Ureter (tissue), 1 donor: ENCODE measurements around the gene FMN1. TPM values are rescaled to one million over a fixed set of nuclear protein-coding genes. Genes with fewer than 3 reads are reported as not detected.

Source experiments
- DNase-seq: peaks from one replicate; pipeline ENCODE4 v3.0.0-alpha.2; 2020; ENCODE audit warnings: low spot score
- total RNA-seq: library from RNA; stranded (reverse); gene quantifications from one replicate; pipeline ENCODE4 v1.2.4, GENCODE V29; 2023
- donor health status: DM: yes; HTN: yes; CAD: no.

FMN1 gene
- total RNA-seq, 1 donor from 2014 or later = 16.1 TPM

- DNase-seq = no peak
Observed at GRCh38 chr15:33011976-33012375, 182.5 kb downstream of the FMN1 start.

DNA sequence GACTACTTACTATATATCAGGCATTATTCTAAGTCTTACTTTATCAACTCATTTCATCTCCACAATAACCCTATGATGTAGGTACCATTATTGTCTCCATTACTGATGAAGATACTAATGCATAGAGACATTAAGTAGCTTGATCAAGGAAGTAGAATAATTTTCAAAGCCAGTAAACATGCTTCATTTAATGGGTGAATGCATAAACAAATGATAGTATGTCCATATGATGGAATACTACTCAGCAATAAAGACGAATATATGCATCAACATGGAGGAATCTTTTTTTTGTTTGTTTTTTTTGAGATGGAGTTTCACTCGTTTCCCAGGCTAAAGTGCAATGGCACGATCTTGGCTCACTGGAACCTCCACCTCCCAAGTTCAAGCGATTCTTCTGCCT lies 184.9 kb downstream of the FMN1 start:
- DNase-seq = no peak

DNA sequence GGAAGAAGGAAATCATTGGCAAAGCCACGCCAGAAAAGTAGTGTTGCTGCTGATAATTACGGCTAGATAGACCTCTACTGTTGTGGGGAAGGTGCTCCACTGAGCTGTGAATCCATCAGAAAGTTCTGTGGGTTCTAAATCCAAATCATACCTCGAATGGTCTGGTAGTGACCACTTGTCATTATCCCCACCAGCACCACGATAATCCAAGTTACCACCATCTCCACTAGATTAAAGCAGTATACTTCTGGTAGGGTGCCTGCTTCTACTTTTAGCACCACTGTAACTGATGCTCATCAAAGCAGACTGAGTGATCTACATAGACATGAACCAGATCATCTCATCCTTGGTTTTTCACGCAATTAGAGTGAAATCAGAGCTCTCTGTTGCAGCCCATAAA lies 185.5 kb downstream of the FMN1 start:
- no peak for DNase-seq

DNA sequence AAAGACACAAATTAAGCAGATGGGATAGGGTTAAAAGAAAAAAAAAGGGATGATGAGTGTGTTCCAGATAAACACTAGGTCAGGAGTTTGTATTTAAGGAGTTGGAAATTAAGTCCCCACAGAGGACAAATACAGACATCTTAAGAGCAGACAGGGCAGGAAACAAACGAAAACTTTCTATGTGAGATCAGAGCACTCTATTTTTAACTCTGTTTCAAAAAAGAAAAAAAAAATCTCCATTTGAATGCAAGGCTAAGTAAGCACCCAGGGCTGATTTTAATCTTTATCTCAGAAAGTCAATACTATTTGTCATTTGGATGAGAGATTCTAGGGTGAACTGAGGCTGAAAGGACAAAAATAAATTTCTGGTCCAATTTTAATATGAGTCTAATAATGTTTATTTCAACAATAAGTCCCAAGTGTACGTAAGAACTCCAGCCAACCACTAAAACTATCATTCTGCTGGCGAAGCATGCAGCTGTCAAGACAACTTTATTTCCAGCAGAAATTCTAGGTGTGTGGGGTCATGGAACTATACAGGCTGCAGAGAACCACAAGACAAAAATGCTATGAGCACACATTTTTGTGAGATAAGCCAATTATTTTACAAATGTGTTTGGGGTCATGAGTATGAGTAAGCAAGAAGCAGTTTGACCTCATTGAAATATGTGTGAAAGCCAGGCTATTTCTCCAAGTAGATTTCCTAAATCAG lies 186.1 kb downstream of the FMN1 start:
- no peak for DNase-seq

- DNase-seq = no peak
Observed at GRCh38 chr15:33007303-33007855, 187.1 kb downstream of the FMN1 start.

GRCh38 chr15:33005582-33005981 lies 188.9 kb downstream of the FMN1 start:
- DNase-seq = no peak

DNA sequence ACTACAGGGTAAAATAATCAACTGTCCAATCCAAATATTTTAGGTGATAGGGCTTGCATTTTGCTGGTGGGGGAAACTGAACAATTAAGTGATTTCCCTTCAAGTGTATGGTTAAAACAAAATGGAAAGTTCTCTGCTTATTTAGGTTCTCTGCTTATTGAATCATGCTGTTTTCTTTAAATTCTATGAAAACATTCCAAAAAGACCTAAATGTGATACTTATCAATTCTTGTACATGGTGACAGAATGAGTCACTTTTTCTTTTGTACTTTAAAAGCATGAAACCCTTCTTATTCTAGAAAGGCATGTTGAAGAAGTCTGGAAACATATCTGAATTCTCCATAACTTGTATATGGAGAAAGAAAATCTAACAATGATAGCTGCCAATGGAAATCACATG lies 192.6 kb downstream of the FMN1 start:
- no peak for DNase-seq

GRCh38 chr15:32998979-32999672 lies 195.4 kb downstream of the FMN1 start:
- no peak for DNase-seq

DNA sequence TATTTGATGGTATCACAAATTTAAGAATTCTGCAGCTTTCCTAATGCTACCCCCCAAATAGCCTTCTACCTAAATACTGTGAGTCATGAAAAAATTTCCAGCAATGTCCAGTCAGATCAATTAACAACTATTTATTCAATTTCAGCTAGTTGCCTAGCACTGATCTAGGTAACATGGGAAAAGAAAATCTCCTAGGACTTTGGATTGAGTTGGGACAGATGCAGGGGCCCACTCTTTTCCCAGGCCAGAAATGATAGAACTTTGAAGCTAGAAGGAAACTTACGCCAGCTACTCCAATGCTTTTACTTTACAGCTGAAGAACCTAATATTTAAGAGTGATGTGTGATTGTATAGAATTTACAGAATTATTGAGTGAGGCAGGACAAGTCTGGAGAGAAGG lies 196.3 kb downstream of the FMN1 start:
- no peak for DNase-seq

DNA sequence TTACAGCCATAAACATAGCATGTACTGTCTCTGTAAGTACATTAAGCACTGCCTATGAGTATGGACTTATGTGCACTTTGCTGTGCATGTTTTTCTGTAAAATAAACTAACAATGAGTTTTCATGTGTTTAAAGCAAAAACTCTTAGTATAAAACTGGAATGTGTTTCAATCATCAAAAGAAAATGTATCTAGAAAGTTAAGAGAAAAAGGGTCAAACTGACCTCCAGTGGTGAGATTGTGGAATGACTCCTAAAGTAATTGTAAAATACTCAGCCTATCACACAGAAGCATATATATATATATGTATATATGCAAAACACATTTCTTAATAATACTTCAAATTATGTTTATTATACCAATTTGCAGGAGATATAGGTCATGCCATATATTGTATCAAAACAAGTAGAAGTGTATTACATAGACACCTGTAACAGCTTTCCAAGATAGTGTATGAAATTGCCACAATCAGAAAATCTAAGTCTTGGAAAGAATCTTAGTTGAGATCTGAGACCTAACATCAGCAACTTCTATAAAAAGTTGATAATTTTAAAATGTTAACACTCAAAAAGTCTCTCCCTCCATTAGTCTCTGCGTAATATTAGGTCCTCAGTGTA lies 199.6 kb downstream of the FMN1 start:
- DNase-seq = no peak

GRCh38 chr15:32993285-32993684 lies 201.2 kb downstream of the FMN1 start:
- no peak for DNase-seq

DNA sequence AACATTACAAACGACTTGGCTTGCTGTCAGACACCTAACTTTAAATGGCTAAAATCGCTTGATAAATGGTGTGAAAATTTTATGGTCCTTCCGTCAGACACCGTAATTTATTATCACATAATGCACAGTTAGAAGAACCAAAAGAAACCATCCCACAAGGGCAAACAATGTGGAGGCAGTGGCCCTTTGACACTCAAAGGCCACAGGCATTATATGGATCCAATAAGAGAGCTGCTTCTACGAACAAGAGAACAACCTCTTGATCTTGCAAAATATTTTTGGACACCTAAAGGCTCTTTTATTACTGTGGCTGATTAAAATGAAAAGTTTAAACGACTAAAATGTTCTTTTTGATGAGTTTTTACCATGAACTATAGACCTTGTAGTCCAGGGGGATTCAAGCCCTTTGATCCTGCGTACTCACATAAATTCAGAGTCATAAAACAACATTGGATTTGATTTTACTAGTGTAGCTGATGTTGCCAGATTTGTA lies 202.8 kb downstream of the FMN1 start:
- no peak for DNase-seq

DNA sequence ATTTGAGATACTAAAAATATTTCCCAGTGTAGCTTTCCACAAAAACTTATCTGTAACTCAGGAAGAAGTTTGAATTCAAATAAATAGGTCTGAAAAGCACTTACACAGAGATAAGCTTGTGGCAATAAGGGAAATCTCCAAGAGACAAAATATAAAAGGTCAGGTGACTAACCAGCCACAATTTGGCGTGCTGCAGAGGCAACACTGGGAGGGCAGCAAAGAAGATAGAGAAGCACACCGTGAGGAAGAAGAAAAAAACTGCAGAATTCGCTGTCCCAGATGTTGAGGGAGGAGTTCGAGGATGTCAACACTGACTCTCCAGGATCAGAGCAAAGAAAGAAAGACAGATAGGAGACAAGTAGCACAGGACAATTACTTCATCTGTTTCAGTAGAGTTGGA lies 204.4 kb downstream of the FMN1 start:
- DNase-seq = no peak

GRCh38 chr15:32987067-32987466 lies 207.4 kb downstream of the FMN1 start:
- no peak for DNase-seq

DNA sequence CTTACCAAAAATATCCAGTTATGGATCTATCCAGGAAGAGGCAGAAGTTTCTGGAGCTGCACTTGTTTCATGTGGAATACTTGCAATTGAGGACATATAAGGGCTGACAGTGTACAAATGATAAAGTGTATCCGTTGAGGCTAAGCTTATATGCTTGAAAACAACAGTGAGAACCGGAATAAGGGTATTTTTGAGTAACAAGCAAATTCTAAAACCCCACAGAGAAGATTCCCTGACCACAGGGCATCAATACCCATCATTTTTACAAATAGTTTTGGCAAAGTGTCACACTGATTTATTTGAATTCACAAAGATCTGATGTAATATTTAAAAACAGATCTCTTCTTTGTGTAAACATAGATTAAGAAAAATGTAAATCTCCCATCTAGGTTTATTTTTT lies 208.4 kb downstream of the FMN1 start:
- DNase-seq = no peak

DNA sequence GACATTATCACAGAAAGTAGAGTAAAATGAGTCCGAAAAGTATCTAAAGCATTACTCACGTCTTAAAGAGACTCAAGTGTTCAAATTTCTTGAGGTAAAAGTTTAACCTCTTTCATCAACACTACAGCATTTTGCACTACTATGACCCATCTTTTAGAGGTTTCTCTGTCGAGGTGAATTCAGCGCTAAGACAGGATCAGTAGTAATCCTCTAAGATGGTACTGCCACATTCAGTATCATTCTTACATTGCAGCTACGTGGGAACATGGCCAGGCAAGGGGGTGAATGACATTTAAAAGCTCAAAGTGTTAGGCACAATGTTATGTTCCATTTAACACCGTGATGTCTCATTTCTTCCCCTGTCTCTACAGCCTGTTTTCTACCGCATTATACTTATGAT lies 210.8 kb downstream of the FMN1 start:
- DNase-seq = no peak

- no peak for DNase-seq
Observed at GRCh38 chr15:32982001-32982400, 212.5 kb downstream of the FMN1 start.

GRCh38 chr15:32981536-32981935 lies 213.0 kb downstream of the FMN1 start:
- no peak for DNase-seq

GRCh38 chr15:32979710-32980109 lies 214.8 kb downstream of the FMN1 start:
- DNase-seq = no peak

GRCh38 chr15:32977506-32977905 lies 217.0 kb downstream of the FMN1 start:
- DNase-seq = no peak

GRCh38 chr15:32974691-32975090 lies 219.8 kb downstream of the FMN1 start:
- DNase-seq = no peak

DNA sequence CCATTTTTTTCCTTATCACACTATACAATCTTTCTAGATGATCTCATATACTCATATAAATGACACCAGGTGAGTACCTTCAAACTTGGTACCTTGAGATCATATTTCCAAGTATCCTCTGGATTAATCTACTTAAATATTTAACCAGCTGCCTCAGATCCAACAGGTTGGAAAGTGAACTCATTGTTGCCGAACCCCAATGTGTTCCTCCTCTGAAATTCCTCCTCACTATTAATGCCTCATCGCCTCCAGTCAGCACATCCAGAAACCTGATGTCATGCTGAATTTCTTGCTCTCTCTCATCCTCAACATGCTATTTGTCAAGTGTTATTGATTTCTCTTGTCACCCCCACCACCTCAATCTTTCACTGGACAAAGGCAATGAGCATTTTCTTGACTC lies 221.8 kb downstream of the FMN1 start:
- DNase-seq = no peak

DNA sequence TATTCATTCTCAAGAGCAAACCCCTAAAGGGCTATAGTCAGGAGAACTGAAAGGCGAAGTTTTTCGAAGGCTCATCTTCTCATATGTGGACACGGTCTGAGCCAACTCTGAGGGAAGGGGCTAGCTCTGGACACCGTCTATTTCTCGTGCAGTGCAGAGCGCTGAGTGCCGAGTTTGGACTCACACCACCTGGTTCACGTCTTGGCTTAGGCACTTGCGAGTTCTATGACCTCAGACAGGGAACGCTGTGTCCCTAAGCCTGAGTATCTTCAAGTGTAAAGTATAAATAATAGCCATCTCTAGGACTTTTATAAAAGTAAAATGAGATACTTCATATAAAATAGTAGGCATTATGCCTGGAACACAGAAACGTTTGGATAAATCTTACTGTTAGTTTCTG lies 223.7 kb downstream of the FMN1 start:
- no peak for DNase-seq
